GM23338 (cell line): ENCODE results near the gene CCL8. TPM values are rescaled to one million over a fixed set of nuclear protein-coding genes. Genes with fewer than 3 reads are reported as not detected.

Experiments
- ATAC-seq: fragments of 200-7000 bp; cut with Tn5 transposase; 3 replicates; pipeline ENCODE4 v1.9.1; 2020
- DNase-seq: peaks from one replicate; pipeline ENCODE4 v3.0.0-alpha.2; 2015; ENCODE audit warnings: low spot score
- H2AFZ ChIP-seq: fragments of 200-600 bp; sonication (generic); 2 replicates; pipeline ENCODE4 v1.8.0; 2016; ENCODE audit warnings: antibody characterized with exemption, mild to moderate bottlenecking, moderate library complexity
- H3F3A ChIP-seq: fragments of 200-600 bp; sonication (generic); replicated peaks from 2 replicates; pipeline ENCODE4 v1.8.0; 2017; ENCODE audit warnings: antibody characterized with exemption, mixed run types, low read depth
- H3K27ac ChIP-seq: fragments of 200-600 bp; sonication (generic); 2 replicates; pipeline ENCODE4 v1.6.1; 2016; ENCODE audit warnings: low read depth
- H3K27me3 ChIP-seq: fragments of 200-600 bp; sonication (generic); 2 replicates; pipeline ENCODE4 v1.8.0; 2016; ENCODE audit warnings: mild to moderate bottlenecking, mixed run types, moderate library complexity; ENCODE audit not compliant: insufficient read depth
- H3K36me3 ChIP-seq: fragments of 200-600 bp; sonication (generic); 2 replicates; pipeline ENCODE4 v1.8.0; 2016; ENCODE audit warnings: mild to moderate bottlenecking; ENCODE audit not compliant: insufficient read depth
- H3K4me1 ChIP-seq: fragments of 200-600 bp; sonication (generic); 2 replicates; pipeline ENCODE4 v1.8.0; 2016; ENCODE audit warnings: mild to moderate bottlenecking, moderate library complexity; ENCODE audit not compliant: insufficient read depth
- H3K4me2 ChIP-seq: fragments of 200-600 bp; sonication (generic); 2 replicates; pipeline ENCODE4 v1.7.1; 2017; ENCODE audit warnings: mixed run types
- H3K4me3 ChIP-seq: fragments of 200-600 bp; sonication (generic); 2 replicates; pipeline ENCODE4 v1.6.1; 2016; ENCODE audit warnings: mixed run types
- H3K79me2 ChIP-seq: fragments of 200-600 bp; sonication (generic); replicated peaks from 2 replicates; pipeline ENCODE4 v1.8.0; 2017; ENCODE audit warnings: mild to moderate bottlenecking; ENCODE audit not compliant: insufficient read depth
- H3K9me2 ChIP-seq: fragments of 200-600 bp; sonication (generic); 2 replicates; pipeline ENCODE4 v1.8.0; 2017; ENCODE audit not compliant: insufficient read depth
- H4K20me1 ChIP-seq: fragments of 200-600 bp; sonication (generic); replicated peaks from 2 replicates; pipeline ENCODE4 v1.8.0; 2017; ENCODE audit warnings: mild to moderate bottlenecking; ENCODE audit not compliant: insufficient read depth
- H3K27ac Mint-ChIP-seq: 2 replicates; pipeline ENCODE4 v1.8.0; 2020; ENCODE audit warnings: inconsistent platforms, mild to moderate bottlenecking, moderate library complexity, mixed read lengths
- H3K27me3 Mint-ChIP-seq: 3 replicates; pipeline ENCODE4 v1.8.0; 2022; ENCODE audit warnings: low read depth, mild to moderate bottlenecking, moderate library complexity, mixed read lengths, inconsistent platforms; ENCODE audit not compliant: insufficient read depth, poor library complexity
- H3K36me3 Mint-ChIP-seq: 3 replicates; pipeline ENCODE4 v1.8.0; 2021; ENCODE audit warnings: low read depth, mild to moderate bottlenecking, inconsistent platforms, moderate library complexity, mixed read lengths
- H3K4me1 Mint-ChIP-seq: 3 replicates; pipeline ENCODE4 v1.8.0; 2020; ENCODE audit warnings: mild to moderate bottlenecking, inconsistent platforms, mixed read lengths
- H3K4me3 Mint-ChIP-seq: 3 replicates; pipeline ENCODE4 v1.8.0; 2021; ENCODE audit warnings: moderate library complexity, mild to moderate bottlenecking, inconsistent platforms, mixed read lengths
- H3K9me3 Mint-ChIP-seq: 3 replicates; pipeline ENCODE4 v1.8.0; 2020; ENCODE audit warnings: moderate library complexity, mild to moderate bottlenecking, inconsistent platforms, mixed read lengths
- CTCF ChIP-seq, 2 experiments: fragments of 200-600 bp in 1 of 2; sonication (generic) in 1 of 2; conservative IDR thresholded peaks; 2 replicates each; pipeline versions ENCODE4 v1.5.1 to v1.6.1; 2016 to 2017; ENCODE audit warnings: antibody characterized with exemption in 2 of 2, low read depth in 2 of 2, mild to moderate bottlenecking in 2 of 2, moderate library complexity in 1 of 2
- JUNB ChIP-seq: IDR thresholded peaks from one replicate; pipeline ENCODE4 v1.6.1; 2016; ENCODE audit warnings: antibody characterized with exemption; ENCODE audit not compliant: unreplicated experiment
- ZNF462 ChIP-seq: fragments of 250-450 bp; sonication (Bioruptor Pico); IDR thresholded peaks from 2 replicates; pipeline ENCODE4 v1.5.0; 2020; ENCODE audit warnings: mild to moderate bottlenecking, moderate library complexity
- polyA plus RNA-seq: library from polyadenylated mRNA; unstranded; fragments of >200 nt; fragmentation: Nextera tagmentation; extraction: Ambion mirVana; gene quantifications from 2 replicates; pipeline ENCODE4 v1.2.1, GENCODE V29; 2016
- total RNA-seq: library from RNA; depleted of rRNA; stranded (reverse); fragments of >200 nt; shearing (Covaris generic); gene quantifications from 2 replicates; pipeline ENCODE4 v1.2.3, GENCODE V29; 2014
- TF ChIP-seq, protein P1 (sequence below): IDR thresholded peaks from one replicate; pipeline ENCODE4 v1.6.1; 2018; ENCODE audit warnings: antibody characterized with exemption; ENCODE audit not compliant: unreplicated experiment

CCL8 gene
- total and polyA plus RNA-seq, 2 experiments from 2014 or later, result not detected

GRCh38 chr17:34305606-34306005 lies 13.6 kb upstream of the CCL8 start (continued):
- no peak for TF ChIP-seq ZNF462
- no peak for TF ChIP-seq JUNB
- TF ChIP-seq, protein P1, sequence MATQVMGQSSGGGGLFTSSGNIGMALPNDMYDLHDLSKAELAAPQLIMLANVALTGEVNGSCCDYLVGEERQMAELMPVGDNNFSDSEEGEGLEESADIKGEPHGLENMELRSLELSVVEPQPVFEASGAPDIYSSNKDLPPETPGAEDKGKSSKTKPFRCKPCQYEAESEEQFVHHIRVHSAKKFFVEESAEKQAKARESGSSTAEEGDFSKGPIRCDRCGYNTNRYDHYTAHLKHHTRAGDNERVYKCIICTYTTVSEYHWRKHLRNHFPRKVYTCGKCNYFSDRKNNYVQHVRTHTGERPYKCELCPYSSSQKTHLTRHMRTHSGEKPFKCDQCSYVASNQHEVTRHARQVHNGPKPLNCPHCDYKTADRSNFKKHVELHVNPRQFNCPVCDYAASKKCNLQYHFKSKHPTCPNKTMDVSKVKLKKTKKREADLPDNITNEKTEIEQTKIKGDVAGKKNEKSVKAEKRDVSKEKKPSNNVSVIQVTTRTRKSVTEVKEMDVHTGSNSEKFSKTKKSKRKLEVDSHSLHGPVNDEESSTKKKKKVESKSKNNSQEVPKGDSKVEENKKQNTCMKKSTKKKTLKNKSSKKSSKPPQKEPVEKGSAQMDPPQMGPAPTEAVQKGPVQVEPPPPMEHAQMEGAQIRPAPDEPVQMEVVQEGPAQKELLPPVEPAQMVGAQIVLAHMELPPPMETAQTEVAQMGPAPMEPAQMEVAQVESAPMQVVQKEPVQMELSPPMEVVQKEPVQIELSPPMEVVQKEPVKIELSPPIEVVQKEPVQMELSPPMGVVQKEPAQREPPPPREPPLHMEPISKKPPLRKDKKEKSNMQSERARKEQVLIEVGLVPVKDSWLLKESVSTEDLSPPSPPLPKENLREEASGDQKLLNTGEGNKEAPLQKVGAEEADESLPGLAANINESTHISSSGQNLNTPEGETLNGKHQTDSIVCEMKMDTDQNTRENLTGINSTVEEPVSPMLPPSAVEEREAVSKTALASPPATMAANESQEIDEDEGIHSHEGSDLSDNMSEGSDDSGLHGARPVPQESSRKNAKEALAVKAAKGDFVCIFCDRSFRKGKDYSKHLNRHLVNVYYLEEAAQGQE, result no peak

DNA sequence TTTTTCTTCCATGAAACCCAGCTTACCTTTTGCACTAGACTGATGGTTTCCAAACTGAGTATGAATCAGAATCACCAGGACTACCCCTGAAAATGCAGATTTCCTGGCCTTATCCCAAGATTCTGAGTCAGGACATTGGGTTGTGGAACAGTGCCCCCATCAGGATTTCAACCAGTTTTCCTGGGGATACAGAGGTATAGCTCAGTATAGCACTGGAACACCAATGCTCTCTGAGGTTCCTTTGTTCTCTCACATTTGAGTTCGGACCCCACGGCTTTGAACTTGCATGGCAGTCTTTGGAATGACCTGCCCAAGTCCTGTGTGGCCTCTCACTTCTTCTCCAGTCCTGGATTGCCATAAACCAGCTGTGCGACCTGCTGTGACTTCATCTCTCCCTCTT lies 12.8 kb upstream of the CCL8 start:
- Histone ChIP-seq H3K4me2 (no peak overlapping the region), H3K79me2 (no peaks in the 10 kb centered on the region), H3K4me3 (no peak overlapping the region), H3K9me2 (no peaks in the 10 kb centered on the region), H3F3A (no peaks in the 10 kb centered on the region), H2AFZ (peak overlapping the region; percentile 48; the same call in 1 of the 2 replicates), H3K36me3 (no peaks in the 10 kb centered on the region), H3K27ac (no peak overlapping the region), H4K20me1 (no peaks in the 10 kb centered on the region), H3K27me3 (no peaks in the 10 kb centered on the region), H3K4me1 (no peaks in the 10 kb centered on the region)
- Mint-ChIP-seq H3K27me3 (no peaks in the 10 kb centered on the region), H3K4me1 (no peaks in the 10 kb centered on the region), H3K27ac (no peak overlapping the region), H3K9me3 (no peaks in the 10 kb centered on the region), H3K36me3 (no peaks in the 10 kb centered on the region), H3K4me3 (no peak overlapping the region)
- TF ChIP-seq JUNB (no peak), CTCF (conservative IDR thresholded peaks at IDR 0.05; ENCODE audit: low read depth in 2 of 2) (peak; percentile 68 to 87)
- ATAC-seq (peak; percentile 96), DNase-seq (peak; percentile 80)
